Motor neuron (in vitro differentiated cells): ENCODE results near the gene CYP2J2. TPM values are rescaled to one million over a fixed set of nuclear protein-coding genes. Genes with fewer than 3 reads are reported as not detected.

Source experiments
- ATAC-seq, 8 experiments: fragments of 200-7000 bp; cut with Tn5 transposase; replicated peaks in 6 of 8; 2 replicates each; pipeline ENCODE4 v1.8.0; 2021; ENCODE audit warnings: mild to moderate bottlenecking in 8 of 8, moderate library complexity in 8 of 8
- H3K27ac ChIP-seq, 2 donors: fragments of 250-450 bp; sonication (Bioruptor Pico); 2 replicates each; pipeline ENCODE4 v1.9.0; 2021; ENCODE audit warnings: antibody characterized with exemption in 2 of 2, mild to moderate bottlenecking in 2 of 2, moderate library complexity in 1 of 2
- H3K4me1 ChIP-seq, 2 donors: fragments of 250-450 bp; sonication (Bioruptor Pico); replicated peaks in 1 of 2; 2 replicates each; pipeline ENCODE4 v1.6.1; 2021; ENCODE audit warnings: antibody characterized with exemption in 2 of 2, mild to moderate bottlenecking in 2 of 2, moderate library complexity in 1 of 2
- H3K4me3 ChIP-seq, 5 donors: fragments of 250-450 bp; sonication (Bioruptor Pico); 2 replicates each; pipeline ENCODE4 v1.9.0; 2021; ENCODE audit warnings: antibody characterized with exemption in 5 of 5, mild to moderate bottlenecking in 5 of 5, moderate library complexity in 4 of 5
- WGBS, 10 experiments: fragments of 450-650 bp; shearing (Covaris generic); methylation state at CpG; one replicate each; pipeline ENCODE4 v1.0.0; 2022; 5-methylcytosine and 5-hydroxymethylcytosine counted together
- in situ Hi-C, 9 experiments: fragments of 400-800 bp; cut with MboI; loops; one replicate each; pipeline ENCODE4 v1.15.0; 2021; ENCODE audit warnings: low sequenced_read_pairs in 9 of 9, low pct_unique_long_range_greater_than_20kb in 2 of 9; ENCODE audit not compliant: unreplicated experiment in 9 of 9
- total RNA-seq, 8 experiments: library from RNA; unstranded; fragments of 300-600 nt; gene quantifications; 2 replicates each; pipeline versions ENCODE4 v1.2.3 to v1.2.4, GENCODE V29; 2022

Gene CYP2J2
- total RNA-seq, 8 experiments from 2014 or later, result 0.05 to 5.1 (median 0.16) TPM; not detected in 2

DNA sequence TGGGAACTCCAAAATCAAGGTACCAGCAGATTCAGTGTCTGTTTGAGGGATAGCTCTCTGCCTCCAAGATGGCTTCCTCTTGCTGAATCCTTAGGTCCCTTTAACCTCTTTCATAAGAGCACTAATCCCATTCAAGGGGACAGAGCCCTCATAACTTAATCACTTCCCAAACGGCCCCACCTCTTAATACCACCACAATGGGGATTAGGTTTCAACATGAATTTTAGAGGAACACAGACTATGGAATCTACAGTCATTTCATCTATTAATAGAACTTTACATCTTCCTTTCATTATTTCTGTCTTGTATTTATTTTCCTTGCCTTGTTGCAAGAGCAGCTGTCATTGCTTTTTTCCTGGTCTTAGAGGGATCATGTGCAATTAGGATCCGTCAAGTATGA, 81.5 kb downstream of the CYP2J2 start:
- ATAC-seq, result no peak
- Histone ChIP-seq H3K27ac (no peak overlapping the region), H3K4me3 (no peak overlapping the region), H3K4me1 (no peaks in the 10 kb centered on the region)
- 36 to 100% (median 80%) methylated on average over 1 to 2 of the region's 2 CpGs; no CpG with 5 or more reads in 1 of the 10 experiments for WGBS, 10 experiments
- in situ Hi-C loops, result no loop called here

Other genes starting within 250 kb of the CYP2J2 start
- gene HOOK1, start 111.8 kb downstream of the CYP2J2 start, total RNA-seq, result 10 to 100 TPM in 4 of 8 experiments, 1 to 10 TPM in 3, under 1 TPM in 1; 0.31 to 17.6 (median 9.4) TPM
- under 1 TPM in 4 of 8 experiments, not detected in 4; 0.04 to 0.90 (median 0.29) TPM for gene C1orf87, start 147.0 kb upstream of the CYP2J2 start, total RNA-seq